Stimulated activated effector memory CD8-positive, alpha-beta T cell treated with anti-CD3 and anti-CD28 coated beads, Interleukin-12 subunit alpha, Interleukin-12 subunit beta, amount 100 ng/mL, for 72 hours (primary cell): Measurements from ENCODE around the gene MRTFA.

Experiments
- ATAC-seq: fragments of 150-1000 bp; cut with Tn5 transposase; 2 replicates; pipeline ENCODE4 v1.10.0; 2021
- DNase-seq, 2 donors: peaks; one replicate each; pipeline ENCODE4 v3.0.0; 2021 to 2022; ENCODE audit warnings: low spot score in 2 of 2
- H3K27ac Mint-ChIP-seq: one replicate; pipeline ENCODE4 v1.8.0; 2022; ENCODE audit warnings: mild to moderate bottlenecking, mixed read lengths
- H3K36me3 Mint-ChIP-seq: one replicate; pipeline ENCODE4 v1.8.0; 2022; ENCODE audit warnings: mild to moderate bottlenecking, mixed read lengths
- H3K4me1 Mint-ChIP-seq: one replicate; pipeline ENCODE4 v1.8.0; 2022; ENCODE audit warnings: mixed read lengths
- H3K4me3 Mint-ChIP-seq: one replicate; pipeline ENCODE4 v1.8.0; 2022; ENCODE audit warnings: mild to moderate bottlenecking, mixed read lengths
- H3K9me3 Mint-ChIP-seq: one replicate; pipeline ENCODE4 v1.8.0; 2022; ENCODE audit warnings: mixed read lengths

The MRTFA gene

DNA sequence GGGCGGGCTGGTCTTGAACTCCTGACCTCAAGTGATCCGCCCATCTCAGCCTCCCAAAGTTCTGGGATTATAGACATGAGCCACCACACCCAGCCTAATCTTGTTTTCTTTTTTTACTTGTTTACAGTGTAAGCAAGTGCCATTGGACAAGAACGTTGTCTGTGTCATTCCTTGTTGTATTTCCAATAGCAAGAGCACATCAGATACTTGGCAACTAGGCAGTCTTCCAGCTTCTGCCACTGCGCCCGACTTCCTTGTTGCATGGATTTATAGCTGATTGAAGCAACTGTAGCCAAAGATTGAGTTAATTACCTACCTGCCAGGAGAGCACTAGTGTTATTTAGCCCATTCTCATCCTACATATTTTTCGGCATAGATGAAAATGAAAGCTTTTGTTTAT lies 269.2 kb downstream of the MRTFA start:
- Mint-ChIP-seq H3K9me3 (no peaks in the 10 kb centered on the region), H3K4me1 (peaks cover 6% of the 10 kb centered on the region), H3K27ac (peak overlapping the region; percentile 6), H3K4me3 (no peak overlapping the region), H3K36me3 (peaks cover 79% of the 10 kb centered on the region)
- ATAC-seq (no peak), DNase-seq (no peak)

DNA sequence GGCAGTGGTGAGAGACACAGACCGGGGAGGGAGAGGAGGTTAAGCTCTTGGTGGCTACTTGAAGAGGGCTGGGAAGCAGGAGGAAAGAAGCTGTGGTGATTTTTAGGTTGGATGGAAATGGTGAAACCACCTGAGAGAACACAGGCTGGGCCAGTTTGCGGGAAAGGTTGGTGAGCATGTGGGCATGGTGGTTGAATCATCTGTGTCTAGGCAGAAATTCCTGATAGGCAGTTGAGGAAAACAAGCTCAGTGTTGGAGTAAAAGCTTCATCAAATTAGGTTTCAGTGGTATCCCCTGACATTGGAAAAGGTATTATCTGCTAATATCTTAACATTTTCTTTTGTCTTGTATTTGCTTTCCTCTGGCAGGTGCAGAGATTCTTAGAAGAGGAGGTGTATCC lies 270.5 kb downstream of the MRTFA start:
- ATAC-seq (no peak), DNase-seq (no peak)
- no peak overlapping the region for H3K4me3 Mint-ChIP-seq
- peaks cover under 1% of the 10 kb centered on the region for H3K4me1 Mint-ChIP-seq
- peak overlapping the region; percentile 19 for H3K27ac Mint-ChIP-seq
- H3K36me3 Mint-ChIP-seq: peaks cover 87% of the 10 kb centered on the region
- H3K9me3 Mint-ChIP-seq: no peaks in the 10 kb centered on the region

- peaks cover 98% of the 10 kb centered on the region for H3K36me3 Mint-ChIP-seq
- no peaks in the 10 kb centered on the region for H3K9me3 Mint-ChIP-seq
- H3K4me1 Mint-ChIP-seq: no peaks in the 10 kb centered on the region
- ATAC-seq (no peak), DNase-seq (no peak)
- H3K27ac Mint-ChIP-seq: peak overlapping the region; percentile 51
- H3K4me3 Mint-ChIP-seq: no peak overlapping the region
These were observed 272.1 kb downstream of the MRTFA start for GRCh38 chr22:40364431-40364830.

DNA sequence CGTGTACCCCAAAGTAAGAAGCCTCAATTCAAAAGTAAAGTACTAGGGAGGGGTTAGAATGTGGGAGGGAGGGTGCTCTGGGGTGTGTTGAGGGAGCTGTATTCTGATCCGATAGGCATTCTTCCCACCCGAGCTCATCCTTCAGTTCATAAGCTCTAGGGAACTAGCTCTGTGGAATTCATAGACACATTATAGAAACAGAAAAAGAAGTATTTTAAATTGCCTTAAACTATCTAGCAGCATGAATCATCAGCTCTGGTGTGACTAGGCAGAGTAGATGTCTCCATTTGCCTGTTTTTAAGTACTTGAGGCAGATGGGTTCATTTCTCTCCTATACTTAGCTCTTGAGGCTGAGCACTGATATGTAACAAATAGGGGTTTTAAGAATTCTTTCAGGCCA lies 273.5 kb downstream of the MRTFA start:
- no peak for ATAC-seq
- peaks cover 100% of the 10 kb centered on the region for H3K36me3 Mint-ChIP-seq

GRCh38 chr22:40361100-40361499 lies 275.4 kb downstream of the MRTFA start:
- Mint-ChIP-seq H3K27ac (no peak overlapping the region), H3K4me3 (no peak overlapping the region), H3K4me1 (no peaks in the 10 kb centered on the region), H3K36me3 (peaks cover 100% of the 10 kb centered on the region), H3K9me3 (no peaks in the 10 kb centered on the region)
- ATAC-seq (no peak), DNase-seq (no peak)

More for the DNA sequence above, 273.5 kb downstream of the MRTFA start:
- Mint-ChIP-seq H3K4me1 (no peaks in the 10 kb centered on the region), H3K9me3 (no peaks in the 10 kb centered on the region), H3K4me3 (no peak overlapping the region), H3K27ac (no peak overlapping the region)
- DNase-seq: no peak
